ENCODE data around the gene SLC24A3.

The SLC24A3 gene

GRCh38 chr20:19492116-19492515 is 279.7 kb downstream of the SLC24A3 start:
- Histone ChIP-seq H3K4me2 (ENCODE audit: low read depth, low read length, poor library complexity, severe bottlenecking) (no peak overlapping the region), H3K9me3 (ENCODE audit: insufficient read depth, low read depth, low read length) (no peaks in the 10 kb centered on the region), H3K36me3 (ENCODE audit: insufficient read depth, low read length) (no peaks in the 10 kb centered on the region), H3K9ac (ENCODE audit: low read depth, low read length, poor library complexity, severe bottlenecking) (no peak overlapping the region), H3F3A (ENCODE audit: low read depth) (no peaks in the 10 kb centered on the region), H3K27me3 (ENCODE audit: insufficient read depth, low read length, poor library complexity, severe bottlenecking) (no peaks in the 10 kb centered on the region), H2AFZ (ENCODE audit: low read length) (no peak overlapping the region), H3K79me2 (ENCODE audit: insufficient read depth, low read length) (no peaks in the 10 kb centered on the region), H3K4me1 (ENCODE audit: insufficient read depth, low read length, poor library complexity, severe bottlenecking) (peaks cover 15% of the 10 kb centered on the region), H3K4me3 (ENCODE audit: low read length, poor library complexity, severe bottlenecking) (no peak overlapping the region), H3K9me2 (replicated peaks; ENCODE audit: low read depth, low read length) (no peaks in the 10 kb centered on the region), H4K20me1 (ENCODE audit: insufficient read depth, low read length, poor library complexity, severe bottlenecking) (no peaks in the 10 kb centered on the region)
- TF ChIP-seq CTCF (conservative IDR thresholded peaks at IDR 0.05; ENCODE audit: low read length) (no peak), EZH2phosphoT487 (IDR thresholded peaks at IDR 0.05; ENCODE audit: borderline replicate concordance) (no peak)

DNA sequence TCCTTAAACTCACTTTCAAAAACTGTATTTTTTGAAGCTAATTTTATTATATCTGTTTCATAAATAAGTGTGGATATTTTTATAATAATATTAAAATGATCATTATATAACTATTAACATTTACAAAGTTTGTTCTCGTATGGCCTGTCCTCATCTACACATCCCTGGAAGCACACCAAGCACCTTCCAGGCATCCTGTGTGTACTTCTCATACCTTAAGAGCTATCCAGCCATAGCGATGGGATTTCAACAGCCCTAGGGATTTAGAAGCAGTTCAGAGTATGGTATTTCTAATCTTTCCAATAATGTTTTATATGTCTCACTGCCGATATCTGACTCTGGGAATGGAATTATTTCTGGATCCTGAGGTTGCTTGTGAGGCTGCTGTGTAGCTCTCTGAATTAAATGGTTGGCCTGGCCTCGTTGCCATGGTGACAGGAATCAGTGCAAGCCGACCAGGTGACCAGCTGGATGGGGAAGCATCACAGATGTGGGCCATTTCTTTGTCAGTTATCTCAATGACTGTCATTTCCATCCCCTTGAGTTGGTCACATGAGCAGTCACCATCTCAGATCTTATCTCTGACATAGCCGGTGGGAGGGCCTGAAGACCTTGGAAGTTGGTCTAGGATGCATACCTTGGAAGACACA is 280.4 kb downstream of the SLC24A3 start:
- H3K79me2 ChIP-seq (ENCODE audit: insufficient read depth, low read length), result no peaks in the 10 kb centered on the region

DNA sequence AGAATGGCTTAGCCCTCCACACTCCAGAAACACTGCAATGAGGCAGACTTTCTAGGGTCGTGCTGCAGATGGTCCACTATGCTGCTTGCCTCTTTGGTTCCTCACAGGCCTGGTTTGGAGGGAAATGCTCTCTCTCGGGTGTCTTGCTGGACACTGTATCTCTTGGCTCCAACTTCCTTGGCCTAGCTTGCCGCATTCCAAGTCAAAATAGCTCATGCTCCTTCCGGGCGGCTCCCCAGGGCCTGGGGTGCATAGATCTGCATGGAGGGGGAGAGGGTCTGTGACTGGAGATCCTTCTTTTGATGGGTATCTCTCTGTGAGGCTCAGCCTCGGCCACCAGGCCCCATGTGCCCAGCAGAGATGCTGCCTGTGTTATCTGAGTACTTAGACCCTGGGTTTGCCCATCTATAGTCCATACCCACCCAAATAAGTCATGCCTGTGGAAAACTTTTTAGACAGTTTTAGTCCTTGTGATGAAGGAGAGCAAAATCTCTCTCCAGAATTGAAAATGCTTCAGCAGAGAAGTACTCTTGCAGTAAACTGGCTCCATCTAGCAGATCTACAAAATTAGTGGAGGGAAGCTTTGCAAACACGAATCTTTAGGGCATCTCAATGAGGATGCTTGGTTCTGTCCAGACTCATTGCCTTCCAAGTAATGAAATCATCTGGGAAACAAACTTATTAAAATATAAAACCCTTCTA is 281.5 kb downstream of the SLC24A3 start:
- no peak overlapping the region for H3K4me2 ChIP-seq (ENCODE audit: low read depth, low read length, poor library complexity, severe bottlenecking)

More for the DNA sequence above, 280.4 kb downstream of the SLC24A3 start:
- no peak overlapping the region for H3K4me2 ChIP-seq (ENCODE audit: low read depth, low read length, poor library complexity, severe bottlenecking)
- H3K27me3 ChIP-seq (ENCODE audit: insufficient read depth, low read length, poor library complexity, severe bottlenecking), result no peaks in the 10 kb centered on the region
- H3K9me2 ChIP-seq (replicated peaks; ENCODE audit: low read depth, low read length), result no peaks in the 10 kb centered on the region
- no peaks in the 10 kb centered on the region for H4K20me1 ChIP-seq (ENCODE audit: insufficient read depth, low read length, poor library complexity, severe bottlenecking)
- no peak overlapping the region for H3K4me3 ChIP-seq (ENCODE audit: low read length, poor library complexity, severe bottlenecking)
- no peak for TF ChIP-seq CTCF (conservative IDR thresholded peaks at IDR 0.05; ENCODE audit: low read length)
- no peak for TF ChIP-seq EZH2phosphoT487 (IDR thresholded peaks at IDR 0.05; ENCODE audit: borderline replicate concordance)
- H3F3A ChIP-seq (ENCODE audit: low read depth), result no peaks in the 10 kb centered on the region
- no peaks in the 10 kb centered on the region for H3K36me3 ChIP-seq (ENCODE audit: insufficient read depth, low read length)
- H3K4me1 ChIP-seq (ENCODE audit: insufficient read depth, low read length, poor library complexity, severe bottlenecking), result peaks cover 21% of the 10 kb centered on the region
- no peak overlapping the region for H2AFZ ChIP-seq (ENCODE audit: low read length)
- no peaks in the 10 kb centered on the region for H3K9me3 ChIP-seq (ENCODE audit: insufficient read depth, low read depth, low read length)
- no peak overlapping the region for H3K9ac ChIP-seq (ENCODE audit: low read depth, low read length, poor library complexity, severe bottlenecking)

More for the DNA sequence above, 281.5 kb downstream of the SLC24A3 start:
- Histone ChIP-seq H2AFZ (ENCODE audit: low read length) (no peak overlapping the region), H3K9me3 (ENCODE audit: insufficient read depth, low read depth, low read length) (no peaks in the 10 kb centered on the region), H3K27me3 (ENCODE audit: insufficient read depth, low read length, poor library complexity, severe bottlenecking) (no peaks in the 10 kb centered on the region), H3F3A (ENCODE audit: low read depth) (no peaks in the 10 kb centered on the region), H4K20me1 (ENCODE audit: insufficient read depth, low read length, poor library complexity, severe bottlenecking) (no peaks in the 10 kb centered on the region), H3K9ac (ENCODE audit: low read depth, low read length, poor library complexity, severe bottlenecking) (no peak overlapping the region), H3K79me2 (ENCODE audit: insufficient read depth, low read length) (no peaks in the 10 kb centered on the region), H3K4me3 (ENCODE audit: low read length, poor library complexity, severe bottlenecking) (no peak overlapping the region), H3K4me1 (ENCODE audit: insufficient read depth, low read length, poor library complexity, severe bottlenecking) (peaks cover 32% of the 10 kb centered on the region), H3K36me3 (ENCODE audit: insufficient read depth, low read length) (no peaks in the 10 kb centered on the region), H3K9me2 (replicated peaks; ENCODE audit: low read depth, low read length) (no peaks in the 10 kb centered on the region)
- TF ChIP-seq EZH2phosphoT487 (IDR thresholded peaks at IDR 0.05; ENCODE audit: borderline replicate concordance), result no peak
- TF ChIP-seq CTCF (conservative IDR thresholded peaks at IDR 0.05; ENCODE audit: low read length), result no peak
